GM12878 (cell line): ENCODE data around the gene OR2T33. TPM values are rescaled to one million over a fixed set of nuclear protein-coding genes. Genes with fewer than 3 reads are reported as not detected.

Experiments
- ASH2L ChIP-seq: fragments of 300-600, 200-600 bp; sonication (generic); IDR thresholded peaks from 2 replicates; pipeline ENCODE4 v1.6.1; 2017; ENCODE audit warnings: low read depth, mild to moderate bottlenecking, borderline replicate concordance
- CHD2 ChIP-seq: IDR thresholded peaks from 2 replicates; pipeline ENCODE4 v1.6.1; 2011; ENCODE audit warnings: low read depth, low read length, improper control_type of control experiment, borderline replicate concordance
- E2F8 ChIP-seq: fragments of 450-650 bp; IDR thresholded peaks from 2 replicates; pipeline ENCODE4 v1.6.1; 2018; ENCODE audit warnings: mild to moderate bottlenecking, low read depth, moderate library complexity; ENCODE audit not compliant: partially characterized antibody
- EED ChIP-seq: sonication (generic); IDR thresholded peaks from 2 replicates; pipeline ENCODE4 v1.6.1; 2016; ENCODE audit warnings: antibody characterized with exemption, low read depth
- EP300 ChIP-seq, 2 experiments: fragments of 150-350 bp in 1 of 2; IDR thresholded peaks; 2 replicates each; pipeline ENCODE4 v1.6.1; 2011 to 2012; ENCODE audit warnings: low read depth in 2 of 2, low read length in 2 of 2, borderline replicate concordance in 1 of 2, improper control_type of control experiment in 1 of 2, inconsistent platforms in 1 of 2; ENCODE audit not compliant: control insufficient read depth in 1 of 2
- FOXK2 ChIP-seq: fragments of 450-650 bp; IDR thresholded peaks from 2 replicates; pipeline ENCODE4 v1.6.1; 2017; ENCODE audit warnings: mild to moderate bottlenecking, moderate library complexity
- JUND ChIP-seq: IDR thresholded peaks from 2 replicates; pipeline ENCODE4 v1.6.1; 2012; ENCODE audit warnings: low read depth, mild to moderate bottlenecking, low read length, improper control_type of control experiment, moderate library complexity
- MLLT1 ChIP-seq: fragments of 450-650 bp; IDR thresholded peaks from 2 replicates; pipeline ENCODE4 v1.6.1; 2016; ENCODE audit warnings: mild to moderate bottlenecking
- NFXL1 ChIP-seq: fragments of 450-650 bp; IDR thresholded peaks from 2 replicates; pipeline ENCODE4 v1.6.1; 2017; ENCODE audit warnings: antibody characterized with exemption, mild to moderate bottlenecking, borderline replicate concordance
- RUNX3 ChIP-seq: IDR thresholded peaks from 2 replicates; pipeline ENCODE4 v1.6.1; 2012; ENCODE audit warnings: low read length, inconsistent platforms
- SMAD1 ChIP-seq: fragments of 450-650 bp; IDR thresholded peaks from 2 replicates; pipeline ENCODE4 v1.6.1; 2018; ENCODE audit warnings: mild to moderate bottlenecking, low read depth; ENCODE audit not compliant: partially characterized antibody
- SMARCA5 ChIP-seq: fragments of 450-650 bp; IDR thresholded peaks from 2 replicates; pipeline ENCODE4 v1.6.1; 2017; ENCODE audit warnings: mild to moderate bottlenecking
- SMC3 ChIP-seq: IDR thresholded peaks from 2 replicates; pipeline ENCODE4 v1.6.1; 2011; ENCODE audit warnings: low read length, improper control_type of control experiment, borderline replicate concordance
- STAT1 ChIP-seq: fragments of 450-650 bp; conservative IDR thresholded peaks from 2 replicates; pipeline ENCODE4 v1.6.1; 2014; ENCODE audit warnings: antibody characterized with exemption, mild to moderate bottlenecking
- ZBED1 ChIP-seq: IDR thresholded peaks from 2 replicates; pipeline ENCODE4 v1.6.1; 2016; ENCODE audit warnings: borderline replicate concordance
- ZNF384 ChIP-seq: IDR thresholded peaks from 2 replicates; pipeline ENCODE4 v1.6.1; 2012; ENCODE audit warnings: low read depth, mild to moderate bottlenecking, low read length, improper control_type of control experiment, borderline replicate concordance
- ZNF592 ChIP-seq: fragments of 450-650 bp; IDR thresholded peaks from 2 replicates; pipeline ENCODE4 v1.6.1; 2017; ENCODE audit warnings: mild to moderate bottlenecking, moderate library complexity
- ZNF687 ChIP-seq: fragments of 450-650 bp; IDR thresholded peaks from 2 replicates; pipeline ENCODE4 v1.6.1; 2017; ENCODE audit warnings: mild to moderate bottlenecking, moderate library complexity
- polyA plus RNA-seq, 11 experiments: library from polyadenylated mRNA; depleted of rRNA in 4 of 11; unstranded in 6 of 11; stranded (reverse) in 5 of 11; fragments of >200 nt; fragmentation: Nextera tagmentation in 4 of 11; fragmentation: Illumina TruSeq in 1 of 11; extraction: Ambion mirVana in 4 of 11; extraction: Trizol in 1 of 11; gene quantifications; 1 replicate in 1 of 11; 2 replicates in 10 of 11; pipeline versions ENCODE4 v1.2.1 to v1.2.3, GENCODE V29; 2011 to 2016; ENCODE audit warnings: inconsistent platforms in 2 of 11, missing spikeins in 2 of 11, low read depth in 1 of 11
- total RNA-seq, 4 experiments: library from RNA; depleted of rRNA in 3 of 4; stranded (reverse); fragments of >200 nt in 3 of 4; fragmentation: Illumina TruSeq in 1 of 4; extraction: Trizol in 1 of 4; gene quantifications; 2 replicates each; pipeline versions ENCODE4 v1.2.1 to v1.2.3, GENCODE V29; 2013 to 2021

The OR2T33 gene
- total and polyA plus RNA-seq, 10 of the 15 experiments (the other 5 are each of a cell fraction or from before 2014, with no cell fraction given), result not detected

GRCh38 chr1:248243204-248243603 is 34.6 kb downstream of the OR2T33 start (continued):
- TF ChIP-seq RUNX3 (no peak), JUND (no peak), E2F8 (no peak), ZNF384 (no peak), FOXK2 (no peak), MLLT1 (no peak), SMARCA5 (no peak), CHD2 (no peak), ASH2L (no peak), NFXL1 (no peak), EED (no peak), EP300 (IDR thresholded peaks at IDR 0.05; ENCODE audit: borderline replicate concordance in 1 of 2, control insufficient read depth in 1 of 2, low read depth in 2 of 2, low read length in 2 of 2) (no peak), SMAD1 (no peak), STAT1 (no peak), ZNF592 (no peak), ZBED1 (no peak), ZNF687 (peak; percentile 59; the same call in 1 of the 2 replicates), SMC3 (peak; percentile 88)
